DMS153 treated with DMSO at 0.1 percent for 48 hours (cell line): Measurements from ENCODE around the gene MYBPC3.
A peak's percentile ranks its signal among the peaks of the same experiment; 100 is the strongest.

Experiments used
- DNase-seq: peaks from one replicate; lab custom pipeline; 2025; ENCODE audit not compliant: unreplicated experiment; lab: John Stamatoyannopoulos, UW

The MYBPC3 gene

GRCh38 chr11:47357985-47358730 lies 5.7 kb upstream of the MYBPC3 start:
- DNase-seq: no peak

DNA sequence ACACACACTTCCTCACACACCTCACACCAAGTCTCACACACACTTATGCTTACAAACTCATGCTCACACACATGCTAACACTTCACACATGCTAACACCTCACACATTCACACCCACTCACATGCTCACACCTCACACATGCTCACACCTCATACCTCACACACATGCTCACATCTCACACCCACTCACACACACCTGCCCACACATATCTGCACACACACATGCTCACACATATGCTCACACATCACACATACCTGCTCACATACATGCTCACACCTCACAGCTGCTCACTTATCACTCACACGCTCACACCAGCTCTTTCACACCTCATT lies 4.5 kb upstream of the MYBPC3 start:
- no peak for DNase-seq

DNA sequence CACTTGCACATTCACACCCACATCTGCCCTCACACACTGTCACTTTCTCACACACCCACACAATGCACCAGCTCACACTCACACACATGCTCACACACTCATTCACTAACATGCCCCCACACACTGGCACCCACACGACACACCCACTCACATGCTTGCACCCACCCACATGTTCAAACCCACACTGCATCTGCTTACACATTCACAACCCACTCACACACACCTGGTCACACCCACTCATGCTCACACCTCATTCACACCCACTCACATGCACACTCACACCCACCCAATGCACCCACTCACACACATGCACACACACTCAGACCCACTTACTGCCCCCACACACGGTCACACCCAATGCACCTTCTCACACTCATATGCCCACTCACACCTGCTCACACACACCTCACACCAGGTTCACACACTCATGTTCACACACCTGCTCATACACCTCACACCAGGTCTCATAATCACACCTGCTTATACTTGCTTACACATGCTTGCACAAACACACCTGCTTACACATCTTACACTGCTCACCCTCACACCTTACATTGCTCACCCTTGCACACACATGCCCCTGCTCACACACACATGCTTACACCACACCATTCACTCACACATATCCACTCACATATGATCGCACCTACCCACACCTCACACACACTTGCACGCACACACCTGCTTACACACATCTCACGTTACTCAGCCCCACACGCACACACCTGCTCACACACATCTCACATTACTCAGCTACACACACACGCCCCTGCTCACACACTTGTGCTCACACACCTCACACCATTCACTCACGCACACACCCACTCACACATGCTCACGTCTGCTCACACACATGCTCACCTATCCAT lies 3.9 kb upstream of the MYBPC3 start:
- DNase-seq: no peak

GRCh38 chr11:47355283-47356128 lies 3.0 kb upstream of the MYBPC3 start:
- peak; percentile 96 for DNase-seq

DNA sequence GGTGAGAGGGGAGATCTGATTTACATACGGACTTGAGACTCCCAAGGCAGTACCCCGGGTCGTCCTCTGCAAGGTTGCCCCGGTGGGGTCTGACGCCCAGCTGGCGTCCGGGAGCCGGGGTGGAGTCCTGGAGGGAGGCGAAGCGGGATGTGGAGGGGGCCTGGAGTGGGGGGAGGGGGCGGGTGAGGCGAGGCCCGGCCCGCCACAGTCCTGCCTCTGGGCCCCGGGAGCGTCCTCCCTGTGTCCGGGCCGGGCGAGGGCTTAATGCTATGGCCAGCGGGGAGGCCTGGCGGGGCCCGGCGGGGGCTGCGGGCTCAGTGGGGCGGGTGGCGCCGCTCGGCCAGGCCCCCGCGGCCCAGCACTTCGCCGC lies 2.4 kb upstream of the MYBPC3 start:
- DNase-seq: no peak

DNA sequence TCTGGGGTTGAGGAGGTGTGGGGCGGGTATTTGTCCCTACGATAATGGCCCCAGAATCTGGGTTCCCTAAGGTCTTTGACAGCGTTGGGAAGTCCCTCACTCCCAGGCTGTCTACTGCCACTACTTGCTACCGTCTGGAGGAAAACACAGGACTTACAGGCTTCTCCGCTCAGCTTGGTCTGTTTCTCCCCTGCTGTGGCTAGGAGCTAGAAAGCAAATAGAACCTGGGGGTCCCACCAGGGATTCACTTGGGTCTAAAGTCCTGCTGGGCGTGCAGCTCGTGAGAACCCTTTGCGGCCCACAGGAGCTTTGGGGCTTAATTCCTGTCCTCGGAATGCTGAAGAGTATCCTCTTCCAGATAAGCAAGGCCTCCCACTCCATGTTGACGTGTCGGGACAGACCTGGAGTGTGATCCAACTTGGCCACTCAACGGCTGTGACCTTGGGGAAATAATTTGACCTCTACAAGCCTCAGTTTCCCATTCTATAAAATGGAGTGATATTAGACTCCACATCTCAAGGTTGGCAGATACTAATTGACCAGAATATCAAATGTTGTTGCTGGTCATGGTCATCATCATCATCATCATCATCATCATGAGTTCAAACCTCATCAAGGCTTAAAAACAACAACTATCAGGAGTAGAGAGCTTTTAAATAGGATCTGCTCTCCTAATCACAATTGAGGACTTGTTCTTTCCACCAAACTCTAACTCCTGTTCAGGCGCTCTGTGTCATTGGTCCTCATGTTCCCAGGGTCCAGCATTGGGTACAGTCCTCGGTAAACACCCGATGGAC lies 1.7 kb upstream of the MYBPC3 start:
- DNase-seq: no peak

- DNase-seq: no peak
These were observed 1.1 kb downstream of the MYBPC3 start for GRCh38 chr11:47351156-47352126.

GRCh38 chr11:47350315-47350714 lies 2.2 kb downstream of the MYBPC3 start:
- DNase-seq: no peak

GRCh38 chr11:47349521-47350095 lies 2.9 kb downstream of the MYBPC3 start:
- DNase-seq: no peak

DNA sequence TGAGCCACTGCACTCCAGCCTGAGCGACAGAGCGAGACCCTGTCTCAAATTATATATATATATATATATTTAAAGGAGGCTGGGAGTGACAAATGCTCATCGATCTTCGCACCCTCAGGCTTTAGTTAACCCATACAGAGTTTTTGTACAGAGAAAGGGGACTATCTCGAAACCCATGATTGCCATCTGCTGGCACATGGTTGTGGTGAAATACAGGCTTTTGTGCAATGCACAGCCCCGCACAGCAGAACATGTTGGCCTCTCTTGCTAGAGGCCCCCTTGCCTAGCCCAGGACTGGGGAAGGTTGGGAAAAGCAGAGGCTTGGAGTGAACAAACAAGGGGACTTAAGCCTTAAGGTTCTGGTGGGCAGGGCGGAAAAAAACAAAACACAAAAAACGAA lies 3.6 kb downstream of the MYBPC3 start:
- no peak for DNase-seq

DNA sequence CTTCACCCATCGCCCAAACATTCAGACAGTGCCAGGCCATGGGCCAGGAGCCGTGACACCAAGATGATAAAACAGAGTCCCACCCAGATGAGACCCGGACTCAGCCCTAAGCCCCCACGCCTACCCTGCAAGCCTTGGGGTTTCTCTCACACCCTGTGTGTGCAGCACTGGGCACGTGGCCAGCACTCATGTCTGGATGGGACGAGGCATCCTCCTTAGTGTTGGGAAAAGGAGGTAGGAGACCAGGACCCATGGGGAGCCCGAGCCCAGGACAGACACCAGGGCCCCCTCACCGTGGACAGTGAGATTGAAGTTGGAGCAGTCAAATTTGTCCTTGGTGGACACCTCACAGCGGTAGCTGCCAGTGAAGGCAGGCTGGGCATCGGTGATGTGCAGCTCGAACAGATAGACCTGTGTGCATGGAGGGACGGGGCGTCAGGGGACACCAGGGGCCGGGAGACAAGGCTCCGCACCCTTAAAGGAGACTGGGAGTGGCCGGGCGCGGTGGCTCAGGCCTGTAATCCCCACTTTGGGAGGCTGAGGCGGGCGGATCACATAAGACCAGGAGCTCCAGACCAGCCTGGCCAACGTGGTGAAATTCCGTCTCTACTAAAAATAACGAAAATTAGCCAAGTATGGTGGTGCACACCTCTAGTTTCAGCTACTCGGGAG lies 4.2 kb downstream of the MYBPC3 start:
- no peak for DNase-seq

GRCh38 chr11:47347137-47347536 lies 5.4 kb downstream of the MYBPC3 start:
- DNase-seq: no peak

- DNase-seq: no peak
These were observed 6.5 kb downstream of the MYBPC3 start for GRCh38 chr11:47345890-47346563.

GRCh38 chr11:47342854-47343253 lies 9.6 kb downstream of the MYBPC3 start:
- DNase-seq: no peak

DNA sequence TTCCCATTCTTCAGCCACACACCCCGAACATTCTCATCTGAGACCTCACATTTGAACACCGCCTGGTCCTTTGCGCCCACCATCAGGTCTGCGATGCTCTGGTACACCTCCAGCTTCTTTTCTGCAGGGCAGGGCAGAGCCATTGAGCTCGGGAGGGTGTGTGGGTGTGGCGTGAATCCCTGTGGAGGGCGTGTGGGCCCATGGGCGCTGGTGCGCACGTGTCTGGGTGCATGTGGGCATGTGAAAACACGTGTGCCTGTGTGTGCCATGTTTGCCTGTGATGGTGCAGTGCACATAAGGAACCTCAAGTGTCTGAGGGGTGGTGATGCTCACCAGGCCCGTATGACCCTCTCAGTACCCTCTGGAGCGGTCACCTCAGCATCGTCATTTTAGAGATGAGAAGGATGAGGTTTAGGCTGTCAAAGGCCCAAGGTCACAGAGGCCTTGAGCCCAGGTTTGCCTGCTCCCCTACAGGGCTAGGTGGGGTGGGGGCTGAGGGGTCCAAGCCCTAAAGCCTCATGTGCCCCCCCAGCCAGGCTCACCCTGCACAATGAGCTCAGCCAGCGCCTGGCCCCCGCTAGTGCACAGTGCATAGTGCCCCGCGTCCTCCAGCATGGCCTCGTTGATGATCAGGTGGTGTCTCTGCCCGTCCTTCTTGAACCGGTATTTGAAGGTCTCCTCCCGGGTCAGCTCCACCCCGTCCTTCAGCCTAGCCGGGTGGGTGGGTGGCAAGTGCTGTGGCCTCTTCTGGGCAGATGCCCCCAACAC lies 10.3 kb downstream of the MYBPC3 start:
- no peak for DNase-seq

GRCh38 chr11:47340980-47341775 lies 11.3 kb downstream of the MYBPC3 start:
- DNase-seq: no peak

DNA sequence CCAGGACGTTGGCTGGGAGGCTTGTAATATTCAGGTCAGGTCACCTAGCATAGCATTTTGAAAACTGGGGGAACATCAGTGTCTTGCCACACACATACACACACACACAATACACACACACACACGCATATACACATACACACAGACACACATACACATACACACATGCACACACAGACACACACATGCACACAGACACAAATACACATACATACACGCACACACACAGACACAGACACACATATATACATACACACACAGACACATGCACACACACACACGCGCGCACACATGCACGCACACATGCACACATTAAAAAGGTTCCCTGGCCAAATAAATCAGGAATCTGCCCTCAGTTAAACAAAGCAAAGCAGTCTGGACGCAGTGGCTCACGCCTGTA lies 12.5 kb downstream of the MYBPC3 start:
- DNase-seq: no peak
